ENCODE data around the gene PSORS1C1. TPM values are rescaled to one million over a fixed set of nuclear protein-coding genes. Genes with fewer than 3 reads are reported as not detected.
A peak's percentile ranks its signal among the peaks of the same experiment; 100 is the strongest.

The PSORS1C1 gene
- total and polyA plus RNA-seq, 9 donors: 0.45 to 7.8 (median 2.3) TPM

- peaks cover 5% of the 10 kb centered on the region for H3K4me1 ChIP-seq (ENCODE audit: insufficient read depth)
- DNase-seq: no peak
- intact Hi-C loops (cut with DNase I): no loop called here
- H3K27me3 ChIP-seq: no peaks in the 10 kb centered on the region
- no peak within 1 kb of the TSS for H3K27ac ChIP-seq
- no peaks in the 10 kb centered on the region for H3K9me3 ChIP-seq
- 84 to 96% (median 88%) methylated on average over 5 of the region's 5 CpGs for WGBS, 3 donors
- H3K36me3 ChIP-seq: no peaks in the 10 kb centered on the region
- no peak within 1 kb of the TSS for H3K4me3 ChIP-seq
- no peak for TF ChIP-seq POLR2A (IDR thresholded peaks at IDR 0.05)
- no peak for TF ChIP-seq CTCF (IDR thresholded peaks at IDR 0.05)
Measured at GRCh38 chr6:31112478-31112877, 2.1 kb upstream of the PSORS1C1 start, which contains the start of gene C6orf15. Gene C6orf15 (minus strand): TSS chr6:31112575. CDS start chr6:31112555, 20 bp downstream.

- H3K36me3 ChIP-seq: no peaks in the 10 kb centered on the region
- intact Hi-C loops (cut with DNase I): no loop called here
- no peaks in the 10 kb centered on the region for H3K27me3 ChIP-seq
- H3K9me3 ChIP-seq: no peaks in the 10 kb centered on the region
- H3K4me3 ChIP-seq: no peak overlapping the region
- 51 to 80% (median 80%) methylated on average over 7 of the region's 7 CpGs for WGBS, 3 donors
- peak overlapping the region in 1 of 2 donors; percentile 0 for H3K27ac ChIP-seq
- TF ChIP-seq POLR2A (IDR thresholded peaks at IDR 0.05): no peak
- no peak for TF ChIP-seq CTCF (IDR thresholded peaks at IDR 0.05)
- no peak for TF ChIP-seq EP300 (IDR thresholded peaks at IDR 0.05)
- H3K4me1 ChIP-seq (ENCODE audit: insufficient read depth): peaks cover 5% of the 10 kb centered on the region
- DNase-seq: no peak
Measured at GRCh38 chr6:31113861-31114540, 599 bp upstream of the PSORS1C1 start.

GRCh38 chr6:31114970-31115849 is 610 bp downstream of the PSORS1C1 start:
- no peak for TF ChIP-seq EP300 (IDR thresholded peaks at IDR 0.05)
- TF ChIP-seq POLR2A (IDR thresholded peaks at IDR 0.05): no peak
- no peak for TF ChIP-seq CTCF (IDR thresholded peaks at IDR 0.05)
- WGBS, 3 donors: 64 to 69% (median 69%) methylated on average over 9 of the region's 9 CpGs
- Histone ChIP-seq H3K4me3 (peak overlapping the region; percentile 24), H3K36me3 (no peaks in the 10 kb centered on the region), H3K27me3 (no peaks in the 10 kb centered on the region), H3K9me3 (no peaks in the 10 kb centered on the region), H3K4me1 (ENCODE audit: insufficient read depth) (peaks cover 5% of the 10 kb centered on the region), H3K27ac (peak overlapping the region in 1 of 2 donors; percentile 0)
- intact Hi-C loops (cut with DNase I): no loop called here
- no peak for DNase-seq

- H3K4me1 ChIP-seq (ENCODE audit: insufficient read depth): peaks cover 5% of the 10 kb centered on the region
Measured at GRCh38 chr6:31115941-31116560, 1.5 kb downstream of the PSORS1C1 start.

More at GRCh38 chr6:31115941-31116560, 1.5 kb downstream of the PSORS1C1 start:
- no peaks in the 10 kb centered on the region for H3K9me3 ChIP-seq
- TF ChIP-seq EP300 (IDR thresholded peaks at IDR 0.05): no peak
- TF ChIP-seq CTCF (IDR thresholded peaks at IDR 0.05): no peak
- no peak for TF ChIP-seq POLR2A (IDR thresholded peaks at IDR 0.05)
- intact Hi-C loops (cut with DNase I): no loop called here
- no peak overlapping the region for H3K27ac ChIP-seq
- no peaks in the 10 kb centered on the region for H3K36me3 ChIP-seq
- no peaks in the 10 kb centered on the region for H3K27me3 ChIP-seq
- WGBS, 3 donors: 93% methylated on average over 12 of the region's 12 CpGs
- no peak overlapping the region for H3K4me3 ChIP-seq
- DNase-seq: no peak

All from ovary (tissue), 9 donors.